Trophoblast cell (in vitro differentiated cells and primary cell): ENCODE results near the gene GRAMD4.
A peak's percentile ranks its signal among the peaks of the same experiment; 100 is the strongest.

Experiments
- DNase-seq, 2 donors: peaks; one replicate each; pipeline ENCODE4 v3.0.0-alpha.2; 2016
- H2AFZ ChIP-seq: 2 replicates; pipeline ENCODE4 v1.6.1; 2013; ENCODE audit warnings: low read length, moderate library complexity, mild to moderate bottlenecking; ENCODE audit not compliant: insufficient read depth, poor library complexity
- H2AK5ac ChIP-seq: 2 replicates; pipeline ENCODE4 v1.6.1; 2013; ENCODE audit warnings: mild to moderate bottlenecking, low read length
- H2BK120ac ChIP-seq: 2 replicates; pipeline ENCODE4 v1.6.1; 2013; ENCODE audit warnings: low read length, mild to moderate bottlenecking, moderate library complexity; ENCODE audit not compliant: insufficient read depth, poor library complexity
- H2BK12ac ChIP-seq: 2 replicates; pipeline ENCODE4 v1.6.1; 2013; ENCODE audit warnings: mild to moderate bottlenecking, low read length, moderate library complexity
- H2BK5ac ChIP-seq: 2 replicates; pipeline ENCODE4 v1.6.1; 2013; ENCODE audit warnings: low read length, low read depth, moderate library complexity, mild to moderate bottlenecking; ENCODE audit not compliant: poor library complexity
- H3K14ac ChIP-seq: 2 replicates; pipeline ENCODE4 v1.6.1; 2013; ENCODE audit warnings: mild to moderate bottlenecking, low read length
- H3K18ac ChIP-seq: 2 replicates; pipeline ENCODE4 v1.6.1; 2013; ENCODE audit warnings: mild to moderate bottlenecking, low read length
- H3K23ac ChIP-seq: 2 replicates; pipeline ENCODE4 v1.6.1; 2013; ENCODE audit warnings: low read length
- H3K27ac ChIP-seq: 2 replicates; pipeline ENCODE4 v1.5.1; 2013; ENCODE audit warnings: low read depth, mild to moderate bottlenecking, inconsistent platforms, low read length, moderate library complexity
- H3K27me3 ChIP-seq: 2 replicates; pipeline ENCODE4 v1.6.1; 2013; ENCODE audit warnings: inconsistent platforms, mild to moderate bottlenecking, low read length, moderate library complexity; ENCODE audit not compliant: insufficient read depth
- H3K36me3 ChIP-seq, 2 experiments: 1 replicate in 1 of 2; 2 replicates in 1 of 2; pipeline ENCODE4 v1.6.1; 2013; ENCODE audit warnings: low read length in 2 of 2, mild to moderate bottlenecking in 2 of 2, moderate library complexity in 1 of 2; ENCODE audit not compliant: insufficient read depth in 2 of 2, control insufficient read depth in 1 of 2
- H3K4ac ChIP-seq: 2 replicates; pipeline ENCODE4 v1.6.1; 2013; ENCODE audit warnings: low read depth, mild to moderate bottlenecking, low read length, moderate library complexity
- H3K4me1 ChIP-seq, 2 experiments: 1 replicate in 1 of 2; 2 replicates in 1 of 2; pipeline ENCODE4 v1.6.1; 2013; ENCODE audit warnings: low read length in 2 of 2, mild to moderate bottlenecking in 2 of 2, moderate library complexity in 1 of 2; ENCODE audit not compliant: insufficient read depth in 2 of 2, control insufficient read depth in 1 of 2
- H3K4me2 ChIP-seq: 2 replicates; pipeline ENCODE4 v1.6.1; 2013; ENCODE audit warnings: inconsistent platforms, mild to moderate bottlenecking, low read length, moderate library complexity
- H3K4me3 ChIP-seq: 2 replicates; pipeline ENCODE4 v1.5.1; 2013; ENCODE audit warnings: mild to moderate bottlenecking, low read depth, low read length, inconsistent platforms
- H3K79me1 ChIP-seq: one replicate; pipeline ENCODE4 v1.6.1; 2013; ENCODE audit warnings: low read length
- H3K79me2 ChIP-seq: 2 replicates; pipeline ENCODE4 v1.6.1; 2013; ENCODE audit warnings: low read length, mild to moderate bottlenecking; ENCODE audit not compliant: control insufficient read depth, insufficient read depth, poor library complexity
- H3K9ac ChIP-seq: 2 replicates; pipeline ENCODE4 v1.6.1; 2013; ENCODE audit warnings: mild to moderate bottlenecking, low read length
- H3K9me3 ChIP-seq: 2 replicates; pipeline ENCODE4 v1.6.1; 2013; ENCODE audit warnings: low read depth, mild to moderate bottlenecking, control low read depth, inconsistent platforms, low read length; ENCODE audit not compliant: insufficient read depth
- H4K12ac ChIP-seq: 2 replicates; pipeline ENCODE4 v1.6.1; 2013; ENCODE audit warnings: low read depth, mild to moderate bottlenecking, low read length, moderate library complexity
- H4K8ac ChIP-seq: 2 replicates; pipeline ENCODE4 v1.6.1; 2013; ENCODE audit warnings: low read depth, mild to moderate bottlenecking, low read length, moderate library complexity
- H4K91ac ChIP-seq: one replicate; pipeline ENCODE4 v1.6.1; 2013; ENCODE audit warnings: low read depth, mild to moderate bottlenecking, low read length, moderate library complexity
- WGBS: extraction: QIAGEN DNeasy Blood & Tissue Kit; methylation state at CpG from one replicate; pipeline ENCODE4 v1.1.7; 2013; ENCODE audit warnings: missing lambda C conversion rate; ENCODE audit not compliant: insufficient read length, insufficient coverage; ENCODE audit errors: extremely low coverage; 5-methylcytosine and 5-hydroxymethylcytosine counted together

Gene GRAMD4

GRCh38 chr22:46605117-46605516 is 15.1 kb upstream of the GRAMD4 start:
- Histone ChIP-seq H4K12ac (no peak overlapping the region), H3K23ac (no peak overlapping the region), H3K79me1 (no peaks in the 10 kb centered on the region), H2AK5ac (no peak overlapping the region), H3K79me2 (no peaks in the 10 kb centered on the region), H2BK12ac (no peak overlapping the region), H2BK5ac (no peak overlapping the region), H3K27ac (no peak overlapping the region), H3K27me3 (no peaks in the 10 kb centered on the region), H2AFZ (no peak overlapping the region), H3K14ac (no peak overlapping the region), H3K9ac (no peak overlapping the region), H4K8ac (no peak overlapping the region), H2BK120ac (no peak overlapping the region), H3K36me3 (peaks cover 0 to 2% of the 10 kb centered on the region in 2 experiments), H3K4me3 (no peak overlapping the region), H3K4me2 (no peak overlapping the region), H3K4me1 (peaks cover 4% of the 10 kb centered on the region in 2 experiments), H3K18ac (no peak overlapping the region), H3K4ac (no peak overlapping the region), H4K91ac (no peak overlapping the region), H3K9me3 (no peaks in the 10 kb centered on the region)
- no CpG with 5 or more reads among the region's 6 CpGs for WGBS
- DNase-seq: no peak

DNA sequence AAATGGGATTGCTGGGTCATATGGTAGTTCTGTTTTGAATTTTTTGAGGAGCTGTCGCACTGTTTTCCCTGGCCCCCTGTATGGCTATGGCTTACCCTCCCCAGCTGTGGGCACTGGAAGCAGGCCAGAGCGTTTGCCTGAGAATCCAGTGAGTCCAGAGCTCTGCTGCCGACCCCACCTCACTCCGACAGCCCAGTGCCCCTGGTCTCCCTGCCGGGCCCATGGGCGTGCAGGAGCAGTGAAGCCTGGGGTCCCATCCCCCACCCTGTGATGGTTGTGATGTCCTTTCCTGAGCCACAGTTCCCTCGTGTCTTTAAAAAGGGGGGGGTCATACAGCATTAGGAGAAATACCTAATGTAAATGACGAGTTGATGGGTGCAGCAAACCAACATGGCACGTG is 13.3 kb upstream of the GRAMD4 start:
- peaks cover 0 to under 1% of the 10 kb centered on the region in 2 experiments for H3K36me3 ChIP-seq
- no peak overlapping the region for H3K18ac ChIP-seq
- no peak overlapping the region for H3K23ac ChIP-seq
- no peak overlapping the region for H3K4ac ChIP-seq
- H3K9me3 ChIP-seq: no peaks in the 10 kb centered on the region
- H3K9ac ChIP-seq: no peak overlapping the region
- H3K79me1 ChIP-seq: no peaks in the 10 kb centered on the region
- H4K91ac ChIP-seq: no peak overlapping the region
- H3K27ac ChIP-seq: no peak overlapping the region
- no peak overlapping the region for H2AK5ac ChIP-seq
- no peak overlapping the region for H3K4me2 ChIP-seq
- no peak overlapping the region for H2AFZ ChIP-seq
- no peak overlapping the region for H2BK120ac ChIP-seq
- no peak overlapping the region for H2BK12ac ChIP-seq
- no peak overlapping the region for H2BK5ac ChIP-seq
- WGBS: no CpG with 5 or more reads among the region's 9 CpGs
- peaks cover 4% of the 10 kb centered on the region in 2 experiments for H3K4me1 ChIP-seq
- H3K14ac ChIP-seq: no peak overlapping the region
- no peaks in the 10 kb centered on the region for H3K79me2 ChIP-seq
- no peak for DNase-seq
- H3K4me3 ChIP-seq: no peak overlapping the region
- H3K27me3 ChIP-seq: no peaks in the 10 kb centered on the region
- no peak overlapping the region for H4K8ac ChIP-seq
- no peak overlapping the region for H4K12ac ChIP-seq

DNA sequence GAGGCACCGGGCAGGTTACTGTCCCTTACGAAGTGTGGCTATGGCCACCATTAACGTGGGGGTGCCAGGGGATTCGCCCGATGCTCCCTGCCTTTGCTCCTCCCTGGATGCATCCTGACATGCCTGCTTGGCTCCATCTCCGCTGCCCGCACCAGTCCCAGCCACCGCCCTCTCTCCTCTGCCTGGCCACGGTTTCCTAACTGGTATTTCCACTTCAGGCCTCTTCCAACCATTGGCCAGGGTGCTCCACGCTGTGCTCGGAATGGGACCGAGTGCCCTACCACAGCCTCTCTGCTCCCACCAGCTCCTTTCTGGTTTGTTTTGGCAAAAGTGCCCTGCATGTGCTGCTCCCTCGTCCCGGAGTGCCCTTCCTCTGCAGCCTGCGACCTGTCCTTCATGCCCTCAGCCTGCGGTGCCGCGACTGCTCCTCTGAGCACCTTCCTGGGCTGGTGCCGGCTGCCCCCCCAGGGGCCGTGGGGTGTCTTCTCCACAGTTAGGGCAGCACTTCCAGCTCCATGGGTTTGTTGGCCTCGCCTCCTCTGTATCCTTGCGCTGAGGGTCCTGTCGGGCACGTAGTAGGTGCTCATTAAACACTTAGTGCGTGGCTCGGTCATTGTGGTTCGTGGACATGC is 12.6 kb upstream of the GRAMD4 start:
- no peak overlapping the region for H4K8ac ChIP-seq
- no peaks in the 10 kb centered on the region for H3K79me1 ChIP-seq
- peaks cover 4 to 7% of the 10 kb centered on the region in 2 experiments for H3K4me1 ChIP-seq
- no peaks in the 10 kb centered on the region for H3K27me3 ChIP-seq
- H3K23ac ChIP-seq: no peak overlapping the region
- no peak overlapping the region for H3K18ac ChIP-seq
- no peak overlapping the region for H3K27ac ChIP-seq
- no peak overlapping the region for H2BK5ac ChIP-seq
- H3K36me3 ChIP-seq: no peaks in the 10 kb centered on the region
- DNase-seq: no peak
- no peak overlapping the region for H3K4me2 ChIP-seq
- no peak overlapping the region for H2BK120ac ChIP-seq
- no peak overlapping the region for H2BK12ac ChIP-seq
- H3K9me3 ChIP-seq: no peaks in the 10 kb centered on the region
- H3K4ac ChIP-seq: no peak overlapping the region
- H2AK5ac ChIP-seq: no peak overlapping the region
- no peak overlapping the region for H4K91ac ChIP-seq
- H3K79me2 ChIP-seq: no peaks in the 10 kb centered on the region
- peak overlapping the region; percentile 10 for H3K4me3 ChIP-seq
- H2AFZ ChIP-seq: no peak overlapping the region
- H3K14ac ChIP-seq: no peak overlapping the region
- no peak overlapping the region for H4K12ac ChIP-seq
- H3K9ac ChIP-seq: no peak overlapping the region
- WGBS: no CpG with 5 or more reads among the region's 27 CpGs

- Histone ChIP-seq H3K4ac (no peak overlapping the region), H3K9me3 (peaks cover 1% of the 10 kb centered on the region), H4K12ac (no peak overlapping the region), H3K79me1 (no peaks in the 10 kb centered on the region), H3K9ac (no peak overlapping the region), H2AFZ (no peak overlapping the region), H3K79me2 (no peaks in the 10 kb centered on the region), H2BK120ac (no peak overlapping the region), H3K4me2 (no peak overlapping the region), H4K91ac (no peak overlapping the region), H3K27ac (no peak overlapping the region), H2BK5ac (no peak overlapping the region), H3K23ac (no peak overlapping the region), H3K4me1 (peaks cover 11 to 12% of the 10 kb centered on the region in 2 experiments), H2BK12ac (no peak overlapping the region), H3K18ac (no peak overlapping the region), H4K8ac (no peak overlapping the region), H3K4me3 (no peak overlapping the region), H2AK5ac (no peak overlapping the region), H3K14ac (no peak overlapping the region), H3K27me3 (no peaks in the 10 kb centered on the region), H3K36me3 (no peaks in the 10 kb centered on the region)
- DNase-seq: no peak
- no CpG with 5 or more reads among the region's 17 CpGs for WGBS
These were observed 11.0 kb upstream of the GRAMD4 start for GRCh38 chr22:46609175-46609690.
